NB4 (cell line): ENCODE data around the gene RAET1L.

Experiments
- DNase-seq: peaks from one replicate; pipeline ENCODE4 v3.0.0; 2010; ENCODE audit warnings: low read depth
- H3K4me3 ChIP-seq: one replicate; pipeline ENCODE4 v1.5.1; 2011; ENCODE audit warnings: mild to moderate bottlenecking, low read depth, low read length, moderate library complexity
- CTCF ChIP-seq: IDR thresholded peaks from one replicate; pipeline ENCODE4 v1.5.1; 2012; ENCODE audit warnings: low read depth, low read length
- MAX ChIP-seq: IDR thresholded peaks from 2 replicates; pipeline ENCODE4 v1.6.1; 2011; ENCODE audit warnings: low read depth, low read length
- MYC ChIP-seq: IDR thresholded peaks from 2 replicates; pipeline ENCODE4 v1.6.1; 2011; ENCODE audit warnings: low read depth, low read length
- POLR2A ChIP-seq: IDR thresholded peaks from 2 replicates; pipeline ENCODE4 v1.6.1; 2011; ENCODE audit warnings: mild to moderate bottlenecking; ENCODE audit not compliant: insufficient read length; ENCODE audit errors: extremely low read depth

The RAET1L gene

GRCh38 chr6:150032598-150032997 lies 7.3 kb upstream of the RAET1L start:
- H3K4me3 ChIP-seq = no peak overlapping the region
- no peak for DNase-seq
- no peak for TF ChIP-seq POLR2A
- TF ChIP-seq MYC = no peak
- TF ChIP-seq CTCF = no peak
- TF ChIP-seq MAX = no peak

- DNase-seq = no peak
- TF ChIP-seq MAX = no peak
- no peak for TF ChIP-seq MYC
- no peak for TF ChIP-seq CTCF
- TF ChIP-seq POLR2A = no peak
- no peak overlapping the region for H3K4me3 ChIP-seq
These were observed 5.3 kb upstream of the RAET1L start for GRCh38 chr6:150030611-150031010.

GRCh38 chr6:150029749-150030148 lies 4.4 kb upstream of the RAET1L start:
- TF ChIP-seq POLR2A (no peak), CTCF (no peak), MYC (no peak), MAX (no peak)
- no peak overlapping the region for H3K4me3 ChIP-seq
- DNase-seq = no peak

GRCh38 chr6:150029276-150029675 lies 3.9 kb upstream of the RAET1L start:
- H3K4me3 ChIP-seq = no peak overlapping the region
- no peak for DNase-seq
- TF ChIP-seq MYC (no peak), MAX (no peak), CTCF (no peak), POLR2A (no peak)

GRCh38 chr6:150028799-150029198 lies 3.5 kb upstream of the RAET1L start:
- TF ChIP-seq MAX = no peak
- TF ChIP-seq MYC = no peak
- TF ChIP-seq POLR2A = no peak
- no peak for TF ChIP-seq CTCF
- H3K4me3 ChIP-seq = no peak overlapping the region
- DNase-seq = no peak

GRCh38 chr6:150027806-150028565 lies 2.7 kb upstream of the RAET1L start:
- no peak for DNase-seq
- TF ChIP-seq POLR2A (no peak), MYC (no peak), MAX (no peak), CTCF (no peak)
- no peak overlapping the region for H3K4me3 ChIP-seq
